ENCODE data around the gene COPS8.

COPS8 gene

DNA sequence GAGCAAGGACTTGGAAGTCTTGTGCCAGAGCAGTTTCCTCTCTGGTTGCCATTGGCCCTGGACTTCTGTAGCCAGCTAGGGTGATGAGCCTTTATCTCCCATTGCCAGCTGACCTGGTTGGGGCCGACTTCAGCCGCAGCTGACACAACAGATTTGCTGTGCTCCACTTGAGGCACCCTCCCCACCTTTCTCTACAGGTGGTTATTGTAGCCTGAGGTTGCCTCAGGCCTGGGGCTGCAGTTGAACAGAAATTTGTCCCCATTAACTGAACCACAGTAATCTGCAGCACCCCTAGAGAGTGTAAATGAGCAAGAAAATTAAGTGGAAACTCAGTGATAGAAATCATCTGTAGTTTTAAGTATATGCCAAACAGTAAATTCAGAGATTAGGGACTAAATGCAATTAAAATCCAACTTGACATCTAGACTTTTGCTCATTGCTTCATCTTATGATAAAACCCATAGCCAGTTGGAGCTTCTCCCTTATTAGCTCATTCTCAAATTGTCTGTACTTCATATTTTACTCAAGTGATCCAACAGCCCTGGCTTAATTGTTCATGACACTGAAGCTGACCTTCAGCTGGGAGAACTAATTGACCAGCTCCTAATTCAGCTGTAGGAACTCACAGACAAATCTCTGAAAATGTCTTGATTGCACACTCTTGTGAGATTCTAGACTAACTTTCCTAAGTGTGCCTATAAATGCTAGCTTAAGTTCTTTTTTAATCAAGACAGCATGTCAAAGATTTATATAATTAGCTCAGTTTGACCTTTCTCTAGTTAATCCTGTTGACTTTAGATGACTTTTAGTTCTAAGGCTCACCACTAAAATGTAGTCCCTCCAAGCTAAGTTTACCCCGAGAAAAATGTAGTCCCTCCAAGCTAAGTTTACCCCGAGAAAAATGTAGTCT lies 48.9 kb downstream of the COPS8 start:
- no peak for DNase-seq

DNA sequence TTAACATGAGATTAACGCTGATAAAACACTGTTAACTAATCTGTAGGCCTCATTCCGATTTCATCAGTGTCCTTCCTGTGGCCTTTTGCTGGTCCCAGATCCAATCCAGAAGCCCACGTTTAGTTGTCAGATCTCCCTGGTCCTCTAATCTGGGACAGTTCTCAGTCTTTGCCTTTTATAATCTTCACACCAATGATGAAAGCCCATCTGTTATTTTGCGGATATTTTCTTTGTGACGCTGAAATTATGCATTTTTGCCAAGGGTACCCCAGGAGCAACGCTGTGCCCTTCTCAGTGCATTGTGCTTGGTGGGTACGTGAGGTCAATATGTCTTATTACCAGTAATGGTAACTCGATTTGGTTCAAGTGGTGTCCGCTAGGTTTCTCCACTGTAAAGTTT lies 51.1 kb downstream of the COPS8 start:
- no peak for DNase-seq

DNA sequence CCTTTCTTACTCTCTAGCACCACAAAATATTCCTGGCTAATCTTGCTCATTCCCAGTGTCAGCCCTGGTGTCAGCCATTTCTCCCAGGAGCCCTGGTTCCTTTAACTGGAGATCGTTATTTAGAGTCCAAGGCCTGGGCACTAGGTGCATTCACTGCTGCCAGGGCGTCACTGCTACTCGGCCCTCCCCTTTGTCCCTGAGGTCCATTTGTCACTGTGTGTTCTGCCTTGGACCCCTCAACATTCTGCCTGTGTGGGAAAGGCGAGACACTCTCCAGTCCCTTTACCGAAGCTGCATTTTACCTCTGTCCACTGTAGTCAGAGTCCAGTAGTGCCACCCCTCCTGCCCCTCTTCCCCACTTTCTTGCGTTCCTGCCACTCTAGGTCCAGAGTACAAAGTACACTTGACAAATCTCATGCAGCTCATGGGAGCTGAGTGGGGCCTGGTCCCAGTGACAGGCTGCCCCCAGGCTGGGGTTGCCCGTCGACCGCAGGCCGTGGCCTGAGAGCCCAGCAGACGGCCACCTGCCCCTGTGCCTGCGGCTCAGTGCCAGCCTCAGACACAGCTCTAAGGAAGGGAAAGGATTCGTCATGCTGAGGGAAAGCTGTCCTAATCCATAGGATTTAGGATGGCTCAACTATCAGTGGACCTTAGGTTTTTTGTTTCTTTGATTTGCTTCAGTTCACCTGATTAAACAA lies 52.1 kb downstream of the COPS8 start:
- DNase-seq, result no peak

DNA sequence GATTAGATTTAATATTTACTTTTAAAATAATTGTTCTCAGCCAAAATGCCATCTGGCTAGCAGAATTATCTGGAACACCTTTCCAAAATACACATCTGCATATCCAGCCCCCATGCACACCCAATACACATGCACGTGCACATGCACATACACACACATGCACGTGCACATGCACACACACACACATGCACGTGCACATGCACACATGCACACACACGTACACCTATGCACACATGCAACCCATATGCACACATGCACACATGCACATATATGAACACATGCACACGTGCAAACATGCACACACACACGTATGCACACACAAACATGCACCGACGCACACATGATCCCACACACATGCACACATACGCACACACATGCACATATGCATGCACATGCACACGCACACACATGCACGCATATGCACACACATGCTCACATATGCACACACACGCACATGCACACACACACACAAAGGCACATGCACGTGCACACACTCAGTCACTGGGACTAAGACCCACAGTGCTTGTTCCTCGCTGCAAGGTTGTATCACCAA lies 53.5 kb downstream of the COPS8 start:
- DNase-seq, result no peak

DNA sequence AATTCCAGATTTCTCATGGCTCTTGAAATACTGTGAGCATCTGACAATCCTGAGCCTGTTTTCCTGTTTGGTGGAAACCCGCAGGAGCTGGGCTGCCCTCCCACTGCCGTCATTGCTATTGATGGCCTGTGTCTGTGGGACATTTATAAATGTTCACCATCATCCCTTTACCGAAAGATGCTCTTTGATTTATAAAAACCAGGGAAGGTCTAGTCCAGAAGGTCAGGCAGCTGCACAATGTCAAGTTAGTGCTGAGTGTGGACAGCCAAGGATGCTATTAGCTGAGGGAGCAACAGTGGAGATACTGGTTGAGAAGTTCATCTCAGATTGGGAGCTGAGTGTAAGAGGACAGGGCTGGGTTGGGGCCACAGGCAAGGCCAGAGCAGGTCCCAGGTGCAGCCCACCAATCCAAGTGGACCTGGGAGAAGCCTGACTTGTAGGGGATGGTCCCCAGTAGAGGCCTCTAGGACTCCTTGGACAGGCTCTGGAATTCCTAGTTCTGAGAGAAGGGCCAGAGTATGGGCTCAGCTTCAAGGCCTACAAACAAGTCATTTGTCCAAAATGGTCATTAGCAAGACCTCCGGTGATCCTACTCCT lies 55.1 kb downstream of the COPS8 start:
- DNase-seq, result no peak

DNA sequence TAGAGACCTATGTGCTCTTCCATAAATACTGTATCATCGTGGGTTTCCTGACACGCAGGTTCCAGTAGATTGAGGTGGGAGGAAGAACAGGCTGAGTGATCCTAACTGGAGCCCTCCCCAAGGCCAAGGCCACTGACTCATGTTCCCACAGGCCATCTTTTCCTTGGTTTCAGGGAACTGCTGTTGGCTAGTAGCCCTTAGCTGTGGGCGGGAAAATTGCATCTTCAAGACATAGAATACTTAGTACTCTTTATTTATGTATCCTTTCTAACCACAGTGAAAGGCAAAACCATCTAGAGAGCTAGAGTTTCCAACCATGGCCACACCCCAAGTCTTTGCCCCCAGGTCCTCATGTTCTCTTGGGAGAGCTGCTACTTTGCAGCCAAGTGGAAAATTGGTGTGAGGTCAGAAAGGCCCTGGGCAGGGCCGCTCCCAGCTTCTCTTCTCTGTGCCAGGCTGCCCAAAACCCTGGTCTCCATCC lies 55.9 kb downstream of the COPS8 start:
- DNase-seq, result no peak

GRCh38 chr2:237143118-237143517 lies 57.4 kb downstream of the COPS8 start:
- no peak for DNase-seq

GRCh38 chr2:237143676-237144440 lies 58.2 kb downstream of the COPS8 start:
- no peak for DNase-seq

- no peak for DNase-seq
Measured at GRCh38 chr2:237144516-237144915, 58.8 kb downstream of the COPS8 start.

- DNase-seq, result no peak
Measured at GRCh38 chr2:237147317-237147716, 61.6 kb downstream of the COPS8 start.

DNA sequence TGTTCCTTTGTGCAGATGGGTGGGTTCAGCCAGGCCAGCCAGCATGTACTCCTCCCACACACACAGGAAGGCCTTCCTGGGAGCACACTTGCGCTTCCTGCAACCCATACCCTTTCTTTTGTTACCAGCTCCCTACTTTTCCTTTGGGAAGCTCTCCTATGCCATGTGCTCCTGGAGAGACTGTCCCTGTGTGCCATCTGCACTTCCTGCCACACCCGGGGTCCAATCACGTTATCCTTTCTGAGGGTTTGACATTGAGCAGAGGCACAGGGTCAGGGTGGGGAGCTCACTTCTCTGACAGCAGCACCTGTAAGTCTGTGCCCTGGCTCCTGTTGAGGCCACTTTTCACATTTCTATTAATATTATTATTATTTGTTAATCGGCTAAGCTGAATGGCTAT lies 62.9 kb downstream of the COPS8 start:
- no peak for DNase-seq

- DNase-seq, result peak; percentile 46 to 57
Measured at GRCh38 chr2:237149425-237149824, 63.7 kb downstream of the COPS8 start.
